Measurements from ENCODE around the gene ACSM6.

Gene ACSM6

DNA sequence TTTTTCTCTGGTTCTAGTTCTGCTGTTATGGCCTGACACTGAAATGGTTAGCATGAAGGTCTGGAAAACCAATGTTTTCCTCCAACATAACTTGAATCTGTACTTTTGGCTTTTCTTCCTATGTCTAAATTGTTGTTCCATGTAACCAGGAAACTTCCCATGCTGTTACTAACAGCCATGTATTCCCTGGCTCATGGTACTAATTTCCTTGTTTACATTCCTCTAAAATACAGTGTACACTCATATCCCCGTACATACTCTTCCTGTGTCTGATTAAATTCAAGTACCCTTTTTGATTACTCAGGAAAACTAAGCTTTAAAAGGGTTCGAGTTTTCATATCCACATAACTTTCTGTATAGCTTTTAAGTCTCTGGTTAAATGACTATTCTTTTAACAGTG is 12.3 kb upstream of the ACSM6 start:
- TF ChIP-seq, protein P1, sequence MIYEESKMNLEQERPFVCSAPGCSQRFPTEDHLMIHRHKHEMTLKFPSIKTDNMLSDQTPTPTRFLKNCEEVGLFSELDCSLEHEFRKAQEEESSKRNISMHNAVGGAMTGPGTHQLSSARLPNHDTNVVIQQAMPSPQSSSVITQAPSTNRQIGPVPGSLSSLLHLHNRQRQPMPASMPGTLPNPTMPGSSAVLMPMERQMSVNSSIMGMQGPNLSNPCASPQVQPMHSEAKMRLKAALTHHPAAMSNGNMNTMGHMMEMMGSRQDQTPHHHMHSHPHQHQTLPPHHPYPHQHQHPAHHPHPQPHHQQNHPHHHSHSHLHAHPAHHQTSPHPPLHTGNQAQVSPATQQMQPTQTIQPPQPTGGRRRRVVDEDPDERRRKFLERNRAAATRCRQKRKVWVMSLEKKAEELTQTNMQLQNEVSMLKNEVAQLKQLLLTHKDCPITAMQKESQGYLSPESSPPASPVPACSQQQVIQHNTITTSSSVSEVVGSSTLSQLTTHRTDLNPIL (CRISPR knock-in tag; IDR thresholded peaks at IDR 0.05; ENCODE audit: low read depth) = no peak
- TF ChIP-seq OSR1 (CRISPR knock-in tag; IDR thresholded peaks at IDR 0.05) (no peak), ZFP3 (CRISPR knock-in tag; IDR thresholded peaks at IDR 0.05) (no peak), ZC3H10 (CRISPR knock-in tag; IDR thresholded peaks at IDR 0.05) (no peak), PPARA (CRISPR knock-in tag; IDR thresholded peaks at IDR 0.05; ENCODE audit: borderline replicate concordance) (no peak), ZNF565 (CRISPR knock-in tag; conservative IDR thresholded peaks at IDR 0.05; ENCODE audit: low read depth) (no peak), GLIS3 (CRISPR knock-in tag; IDR thresholded peaks at IDR 0.05) (no peak), ZNF70 (CRISPR knock-in tag; IDR thresholded peaks at IDR 0.05) (no peak), TSHZ2 (CRISPR knock-in tag; IDR thresholded peaks at IDR 0.05) (no peak), RARB (CRISPR knock-in tag; IDR thresholded peaks at IDR 0.05) (no peak), TOX (CRISPR knock-in tag; IDR thresholded peaks at IDR 0.05; ENCODE audit: borderline replicate concordance) (no peak), SNAI2 (CRISPR knock-in tag; IDR thresholded peaks at IDR 0.05) (no peak), CSDC2 (CRISPR knock-in tag; IDR thresholded peaks at IDR 0.05) (no peak), PATZ1 (CRISPR knock-in tag; IDR thresholded peaks at IDR 0.05; ENCODE audit: borderline replicate concordance) (no peak), ZFP30 (CRISPR knock-in tag; IDR thresholded peaks at IDR 0.05) (no peak), TCF4 (CRISPR knock-in tag; IDR thresholded peaks at IDR 0.05; ENCODE audit: borderline replicate concordance) (no peak), BACH2 (CRISPR knock-in tag; IDR thresholded peaks at IDR 0.05; ENCODE audit: borderline replicate concordance) (no peak), CSRNP3 (CRISPR knock-in tag; IDR thresholded peaks at IDR 0.05) (no peak), ZNF8 (CRISPR knock-in tag; IDR thresholded peaks at IDR 0.05) (no peak), ISL1 (CRISPR knock-in tag; IDR thresholded peaks at IDR 0.05) (no peak)
- ATAC-seq = no peak

GRCh38 chr10:95183271-95184230 is 10.5 kb upstream of the ACSM6 start:
- ATAC-seq = peak; percentile 100
- TF ChIP-seq, protein P1 (CRISPR knock-in tag; IDR thresholded peaks at IDR 0.05; ENCODE audit: low read depth) = no peak
- TF ChIP-seq GLIS3 (CRISPR knock-in tag; IDR thresholded peaks at IDR 0.05) (peak; percentile 9; the same call in 1 of the 2 replicates), ISL1 (CRISPR knock-in tag; IDR thresholded peaks at IDR 0.05) (no peak), BACH2 (CRISPR knock-in tag; IDR thresholded peaks at IDR 0.05; ENCODE audit: borderline replicate concordance) (no peak), ZNF70 (CRISPR knock-in tag; IDR thresholded peaks at IDR 0.05) (no peak), CSDC2 (CRISPR knock-in tag; IDR thresholded peaks at IDR 0.05) (peak; percentile 46; the same call in 1 of the 2 replicates), TCF4 (CRISPR knock-in tag; IDR thresholded peaks at IDR 0.05; ENCODE audit: borderline replicate concordance) (no peak), OSR1 (CRISPR knock-in tag; IDR thresholded peaks at IDR 0.05) (no peak), ARNTL (CRISPR knock-in tag; IDR thresholded peaks at IDR 0.05; ENCODE audit: borderline replicate concordance, low read depth) (no peak), PATZ1 (CRISPR knock-in tag; IDR thresholded peaks at IDR 0.05; ENCODE audit: borderline replicate concordance) (no peak), PPARA (CRISPR knock-in tag; IDR thresholded peaks at IDR 0.05; ENCODE audit: borderline replicate concordance) (no peak), ESRRG (CRISPR knock-in tag; IDR thresholded peaks at IDR 0.05) (no peak), TOX (CRISPR knock-in tag; IDR thresholded peaks at IDR 0.05; ENCODE audit: borderline replicate concordance) (no peak), ZC3H10 (CRISPR knock-in tag; IDR thresholded peaks at IDR 0.05) (no peak)
- TF ChIP-seq, protein P2, sequence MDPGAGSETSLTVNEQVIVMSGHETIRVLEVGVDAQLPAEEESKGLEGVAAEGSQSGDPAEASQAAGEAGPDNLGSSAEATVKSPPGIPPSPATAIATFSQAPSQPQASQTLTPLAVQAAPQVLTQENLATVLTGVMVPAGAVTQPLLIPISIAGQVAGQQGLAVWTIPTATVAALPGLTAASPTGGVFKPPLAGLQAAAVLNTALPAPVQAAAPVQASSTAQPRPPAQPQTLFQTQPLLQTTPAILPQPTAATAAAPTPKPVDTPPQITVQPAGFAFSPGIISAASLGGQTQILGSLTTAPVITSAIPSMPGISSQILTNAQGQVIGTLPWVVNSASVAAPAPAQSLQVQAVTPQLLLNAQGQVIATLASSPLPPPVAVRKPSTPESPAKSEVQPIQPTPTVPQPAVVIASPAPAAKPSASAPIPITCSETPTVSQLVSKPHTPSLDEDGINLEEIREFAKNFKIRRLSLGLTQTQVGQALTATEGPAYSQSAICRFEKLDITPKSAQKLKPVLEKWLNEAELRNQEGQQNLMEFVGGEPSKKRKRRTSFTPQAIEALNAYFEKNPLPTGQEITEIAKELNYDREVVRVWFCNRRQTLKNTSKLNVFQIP (CRISPR knock-in tag; IDR thresholded peaks at IDR 0.05; ENCODE audit: borderline replicate concordance, low read depth) = no peak
